Neuronal stem cell (in vitro differentiated cells): Measurements from ENCODE around the gene CYP8B1.

Experiments
- DNase-seq: peaks from one replicate; pipeline ENCODE4 v3.0.0-alpha.2; 2013; ENCODE audit warnings: low spot score
- H2AFZ ChIP-seq: one replicate; pipeline ENCODE4 v1.6.1; 2013; ENCODE audit warnings: mild to moderate bottlenecking, low read length, inconsistent platforms
- H2AK5ac ChIP-seq: 2 replicates; pipeline ENCODE4 v1.6.1; 2013; ENCODE audit warnings: low read depth, mild to moderate bottlenecking, inconsistent platforms, low read length, moderate library complexity, mixed read lengths
- H2BK120ac ChIP-seq: 2 replicates; pipeline ENCODE4 v1.6.1; 2013; ENCODE audit warnings: low read depth, mild to moderate bottlenecking, inconsistent platforms, low read length, moderate library complexity, mixed read lengths
- H2BK12ac ChIP-seq: one replicate; pipeline ENCODE4 v1.6.1; 2013; ENCODE audit warnings: low read length, inconsistent platforms
- H2BK15ac ChIP-seq: 2 replicates; pipeline ENCODE4 v1.6.1; 2013; ENCODE audit warnings: mild to moderate bottlenecking, low read length, inconsistent platforms, mixed read lengths
- H2BK5ac ChIP-seq: one replicate; pipeline ENCODE4 v1.6.1; 2013; ENCODE audit warnings: inconsistent platforms, mild to moderate bottlenecking, low read length, moderate library complexity
- H3K14ac ChIP-seq: one replicate; pipeline ENCODE4 v1.6.1; 2013; ENCODE audit warnings: low read length, inconsistent platforms
- H3K18ac ChIP-seq: 2 replicates; pipeline ENCODE4 v1.6.1; 2013; ENCODE audit warnings: low read length, inconsistent platforms
- H3K23ac ChIP-seq: 2 replicates; pipeline ENCODE4 v1.6.1; 2013; ENCODE audit warnings: low read depth, mild to moderate bottlenecking, mixed read lengths, low read length, inconsistent platforms; ENCODE audit not compliant: poor library complexity
- H3K27ac ChIP-seq: replicated peaks from 3 replicates; pipeline ENCODE4 v1.5.1; 2013; ENCODE audit warnings: low read length, inconsistent platforms
- H3K27me3 ChIP-seq, 3 experiments: 2 replicates each; pipeline ENCODE4 v1.6.1; 2013; ENCODE audit warnings: low read length in 3 of 3, mild to moderate bottlenecking in 2 of 3, inconsistent platforms in 1 of 3, low read depth in 1 of 3, mixed read lengths in 1 of 3, moderate library complexity in 1 of 3; ENCODE audit not compliant: control insufficient read depth in 3 of 3, insufficient read depth in 3 of 3
- H3K36me3 ChIP-seq, 2 donors: replicated peaks in 1 of 2; 2 replicates each; pipeline ENCODE4 v1.6.1; 2013; ENCODE audit warnings: low read length in 2 of 2; ENCODE audit not compliant: control insufficient read depth in 2 of 2, insufficient read depth in 2 of 2
- H3K4ac ChIP-seq: 2 replicates; pipeline ENCODE4 v1.6.1; 2013; ENCODE audit warnings: inconsistent platforms, mild to moderate bottlenecking, low read length, moderate library complexity
- H3K4me1 ChIP-seq, 2 donors: 1 replicate in 1 of 2; 2 replicates in 1 of 2; pipeline ENCODE4 v1.6.1; 2013; ENCODE audit warnings: low read length in 2 of 2, low read depth in 1 of 2; ENCODE audit not compliant: control insufficient read depth in 2 of 2, insufficient read depth in 1 of 2
- H3K4me2 ChIP-seq: one replicate; pipeline ENCODE4 v1.6.1; 2013; ENCODE audit warnings: mild to moderate bottlenecking, low read length, inconsistent platforms; ENCODE audit not compliant: insufficient read depth, poor library complexity, severe bottlenecking
- H3K4me3 ChIP-seq, 2 donors: 2 replicates each; pipeline ENCODE4 v1.5.1; 2013; ENCODE audit warnings: low read length in 2 of 2, mild to moderate bottlenecking in 2 of 2, inconsistent platforms in 1 of 2, moderate library complexity in 1 of 2
- H3K79me1 ChIP-seq: one replicate; pipeline ENCODE4 v1.6.1; 2013; ENCODE audit warnings: low read depth, mild to moderate bottlenecking, inconsistent platforms, low read length, moderate library complexity
- H3K9ac ChIP-seq: one replicate; pipeline ENCODE4 v1.6.1; 2013; ENCODE audit warnings: mild to moderate bottlenecking, low read depth, low read length, inconsistent platforms; ENCODE audit not compliant: poor library complexity
- H3K9me3 ChIP-seq, 2 donors: replicated peaks in 1 of 2; 2 replicates each; pipeline versions ENCODE3 to v1.6.1; 2013; ENCODE audit warnings: low read length in 2 of 2, mild to moderate bottlenecking in 2 of 2, inconsistent platforms in 1 of 2, low read depth in 1 of 2, mixed read lengths in 1 of 2, moderate library complexity in 1 of 2; ENCODE audit not compliant: control insufficient read depth in 2 of 2, insufficient read depth in 1 of 2
- H4K8ac ChIP-seq: one replicate; pipeline ENCODE4 v1.6.1; 2013; ENCODE audit warnings: low read depth, mild to moderate bottlenecking, inconsistent platforms, low read length, moderate library complexity
- H4K91ac ChIP-seq: one replicate; pipeline ENCODE4 v1.6.1; 2013; ENCODE audit warnings: low read length, low read depth, mild to moderate bottlenecking, inconsistent platforms; ENCODE audit not compliant: poor library complexity
- WGBS, 2 donors: extraction: QIAGEN DNeasy Blood & Tissue Kit; methylation state at CpG; one replicate each; pipeline ENCODE4 v1.1.7; 2013; ENCODE audit warnings: missing lambda C conversion rate in 2 of 2, mixed read lengths in 1 of 2; ENCODE audit not compliant: insufficient read length in 2 of 2, insufficient replicate concordance in 1 of 2; ENCODE audit errors: extremely low coverage in 2 of 2; 5-methylcytosine and 5-hydroxymethylcytosine counted together

The CYP8B1 gene

DNA sequence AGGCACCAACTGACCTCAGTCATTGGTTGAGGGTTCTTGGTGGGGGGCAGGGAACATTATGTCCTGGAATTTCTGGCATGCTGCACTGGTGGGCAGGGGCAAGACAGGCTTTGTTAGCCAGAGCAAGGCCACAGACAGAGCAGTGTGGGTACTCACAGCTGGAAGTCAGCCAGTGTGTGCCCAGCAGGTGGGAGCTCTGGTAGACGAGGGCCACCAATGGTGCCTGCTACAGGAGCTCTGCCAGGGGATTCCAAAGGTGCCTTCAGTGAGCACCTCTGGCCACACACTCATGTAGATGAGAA is 31.3 kb downstream of the CYP8B1 start:
- DNase-seq = no peak
- H3K4me2 ChIP-seq = no peak overlapping the region
- no peak overlapping the region for H2BK15ac ChIP-seq
- H3K14ac ChIP-seq = no peak overlapping the region
- peaks cover 0 to 8% (median 0%) of the 10 kb centered on the region in 3 experiments for H3K27me3 ChIP-seq
- H3K18ac ChIP-seq = no peak overlapping the region
- H2AK5ac ChIP-seq = no peak overlapping the region
- H2BK120ac ChIP-seq = no peak overlapping the region
- no peak overlapping the region for H2BK12ac ChIP-seq
- no peak overlapping the region for H2AFZ ChIP-seq
- H4K91ac ChIP-seq = no peak overlapping the region
- H4K8ac ChIP-seq = no peak overlapping the region
- H3K27ac ChIP-seq = no peak overlapping the region
- H3K4me3 ChIP-seq = no peak overlapping the region
- H3K23ac ChIP-seq = no peak overlapping the region
- peak overlapping the region; percentile 42 for H2BK5ac ChIP-seq
- no CpG with 5 or more reads among the region's 1 CpG for WGBS, 2 donors
- no peaks in the 10 kb centered on the region for H3K9me3 ChIP-seq
- H3K4me1 ChIP-seq = peaks cover 0 to 10% of the 10 kb centered on the region in 2 donors
- H3K9ac ChIP-seq = no peak overlapping the region
- no peak overlapping the region for H3K4ac ChIP-seq
- H3K79me1 ChIP-seq = no peaks in the 10 kb centered on the region
- H3K36me3 ChIP-seq = no peaks in the 10 kb centered on the region

GRCh38 chr3:42843713-42844411 is 31.8 kb downstream of the CYP8B1 start:
- no peaks in the 10 kb centered on the region for H3K36me3 ChIP-seq
- H3K27ac ChIP-seq = no peak overlapping the region
- H3K14ac ChIP-seq = no peak overlapping the region
- DNase-seq = no peak
- H3K79me1 ChIP-seq = no peaks in the 10 kb centered on the region
- H2BK15ac ChIP-seq = no peak overlapping the region
- no peaks in the 10 kb centered on the region for H3K9me3 ChIP-seq
- no peak overlapping the region for H4K91ac ChIP-seq
- no peak overlapping the region for H3K23ac ChIP-seq
- H3K9ac ChIP-seq = no peak overlapping the region
- H2BK12ac ChIP-seq = no peak overlapping the region
- no peak overlapping the region for H2AFZ ChIP-seq
- no peak overlapping the region for H2BK120ac ChIP-seq
- H3K4ac ChIP-seq = no peak overlapping the region
- H3K18ac ChIP-seq = peak overlapping the region; percentile 48
- H3K27me3 ChIP-seq = peaks cover 0 to 12% (median 0%) of the 10 kb centered on the region in 3 experiments
- no peak overlapping the region for H2AK5ac ChIP-seq
- no peak overlapping the region for H3K4me3 ChIP-seq
- H4K8ac ChIP-seq = no peak overlapping the region
- H3K4me2 ChIP-seq = no peak overlapping the region
- peak overlapping the region; percentile 42 for H2BK5ac ChIP-seq
- WGBS, 2 donors = no CpG with 5 or more reads among the region's 6 CpGs
- H3K4me1 ChIP-seq = peaks cover 0 to 10% of the 10 kb centered on the region in 2 donors

GRCh38 chr3:42841332-42841731 is 34.3 kb downstream of the CYP8B1 start:
- Histone ChIP-seq H3K4ac (no peak overlapping the region), H3K36me3 (no peaks in the 10 kb centered on the region), H2BK15ac (no peak overlapping the region), H3K27me3 (peaks cover 0 to 12% (median 0%) of the 10 kb centered on the region in 3 experiments), H3K23ac (no peak overlapping the region), H4K8ac (no peak overlapping the region), H2BK5ac (no peak overlapping the region), H2AK5ac (no peak overlapping the region), H3K27ac (no peak overlapping the region), H3K14ac (no peak overlapping the region), H3K18ac (no peak overlapping the region), H2BK120ac (no peak overlapping the region), H3K9ac (no peak overlapping the region), H3K4me3 (no peak overlapping the region), H2BK12ac (no peak overlapping the region), H3K79me1 (no peaks in the 10 kb centered on the region), H4K91ac (no peak overlapping the region), H3K4me2 (no peak overlapping the region), H2AFZ (no peak overlapping the region), H3K4me1 (peaks cover 0 to 8% of the 10 kb centered on the region in 2 donors), H3K9me3 (no peaks in the 10 kb centered on the region)
- WGBS, 2 donors = no CpG with 5 or more reads among the region's 1 CpG
- DNase-seq = no peak

GRCh38 chr3:42839616-42840015 is 36.1 kb downstream of the CYP8B1 start:
- H3K9me3 ChIP-seq = no peaks in the 10 kb centered on the region
- H3K27me3 ChIP-seq = peaks cover 0 to 9% (median 0%) of the 10 kb centered on the region in 3 experiments
- H3K23ac ChIP-seq = no peak overlapping the region
- no peak overlapping the region for H2BK12ac ChIP-seq
- H3K14ac ChIP-seq = no peak overlapping the region
- no peak overlapping the region for H3K4ac ChIP-seq
- DNase-seq = peak; percentile 38
- H3K9ac ChIP-seq = no peak overlapping the region
- H3K4me2 ChIP-seq = no peak overlapping the region
- no peak overlapping the region for H2BK15ac ChIP-seq
- H3K36me3 ChIP-seq = no peaks in the 10 kb centered on the region
- H3K4me3 ChIP-seq = no peak overlapping the region
- H2BK5ac ChIP-seq = no peak overlapping the region
- H3K4me1 ChIP-seq = peaks cover 0 to 5% of the 10 kb centered on the region in 2 donors
- WGBS, 2 donors = no CpG with 5 or more reads among the region's 7 CpGs
- H2AK5ac ChIP-seq = no peak overlapping the region
- no peak overlapping the region for H3K27ac ChIP-seq
- peak overlapping the region; percentile 0 for H2AFZ ChIP-seq
- no peak overlapping the region for H3K18ac ChIP-seq
- H4K8ac ChIP-seq = no peak overlapping the region
- H2BK120ac ChIP-seq = no peak overlapping the region
- no peaks in the 10 kb centered on the region for H3K79me1 ChIP-seq
- no peak overlapping the region for H4K91ac ChIP-seq
